ENCODE data around the gene SAP30BP. TPM values are rescaled to one million over a fixed set of nuclear protein-coding genes. Genes with fewer than 3 reads are reported as not detected.

SAP30BP gene
- total and polyA plus RNA-seq, 2 of the 13 experiments (the other 11 are each of a cell fraction or from before 2014, with no cell fraction given), result 67.7 to 99.4 TPM

DNA sequence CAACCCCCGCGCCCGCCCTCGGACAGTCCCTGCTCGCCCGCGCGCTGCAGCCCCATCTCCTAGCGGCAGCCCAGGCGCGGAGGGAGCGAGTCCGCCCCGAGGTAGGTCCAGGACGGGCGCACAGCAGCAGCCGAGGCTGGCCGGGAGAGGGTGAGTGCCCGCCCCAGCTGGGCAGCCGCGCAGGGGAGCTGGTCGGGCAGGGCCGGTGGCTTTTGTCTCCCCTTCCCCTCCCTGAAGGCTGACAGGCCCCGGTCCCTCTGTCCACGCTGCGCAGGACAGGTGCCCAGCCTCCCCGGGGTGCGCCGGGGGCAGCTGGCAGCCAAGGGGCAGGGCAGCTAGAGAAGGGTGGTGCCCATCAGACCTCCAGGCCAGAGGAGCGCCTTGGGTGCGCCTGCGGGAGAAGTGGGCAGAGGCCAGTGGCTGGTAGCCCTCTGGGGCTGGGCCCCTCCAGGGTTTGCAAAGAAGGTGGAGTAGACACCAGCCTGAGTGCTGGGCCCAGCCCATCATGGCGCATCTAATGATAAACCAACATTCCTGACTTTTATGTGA is 54.4 kb downstream of the SAP30BP start (continued):
- TF ChIP-seq TBX2 (CRISPR knock-in tag; IDR thresholded peaks at IDR 0.05; ENCODE audit: borderline replicate concordance), result peak; percentile 23; the same call in 1 of the 2 replicates
- no peak for TF ChIP-seq NPAS2 (CRISPR knock-in tag; IDR thresholded peaks at IDR 0.05; ENCODE audit: borderline replicate concordance)
- TF ChIP-seq PHF5A (CRISPR knock-in tag; IDR thresholded peaks at IDR 0.05; ENCODE audit: low read depth, unreplicated experiment), result no peak
- 0 out of 2 replicates have a peak, but pooled peaks have one; percentile 16 for TF ChIP-seq AHR (CRISPR knock-in tag; IDR thresholded peaks at IDR 0.05)
- TF ChIP-seq, protein P1, sequence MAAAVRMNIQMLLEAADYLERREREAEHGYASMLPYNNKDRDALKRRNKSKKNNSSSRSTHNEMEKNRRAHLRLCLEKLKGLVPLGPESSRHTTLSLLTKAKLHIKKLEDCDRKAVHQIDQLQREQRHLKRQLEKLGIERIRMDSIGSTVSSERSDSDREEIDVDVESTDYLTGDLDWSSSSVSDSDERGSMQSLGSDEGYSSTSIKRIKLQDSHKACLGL (CRISPR knock-in tag; IDR thresholded peaks at IDR 0.05), result peak; percentile 16; the same call in 1 of the 2 replicates
- TF ChIP-seq ZNF788 (CRISPR knock-in tag; IDR thresholded peaks at IDR 0.05; ENCODE audit: borderline replicate concordance), result no peak
- TF ChIP-seq SMAD9 (CRISPR knock-in tag; IDR thresholded peaks at IDR 0.05), result no peak
- no peak for TF ChIP-seq MTA3 (CRISPR knock-in tag; IDR thresholded peaks at IDR 0.05)
- peak; percentile 1 for TF ChIP-seq HNRNPK (IDR thresholded peaks at IDR 0.05; ENCODE audit: low read depth, low read length, poor library complexity, severe bottlenecking)
- TF ChIP-seq DR1 (CRISPR knock-in tag; IDR thresholded peaks at IDR 0.05), result no peak
- peak; percentile 9; the same call in 1 of the 2 replicates for TF ChIP-seq KDM5B (CRISPR knock-in tag; IDR thresholded peaks at IDR 0.05; ENCODE audit: borderline replicate concordance)
- no peak for TF ChIP-seq ZNF558 (CRISPR knock-in tag; IDR thresholded peaks at IDR 0.05; ENCODE audit: borderline replicate concordance)
- no peak for TF ChIP-seq ZNF749 (CRISPR knock-in tag; IDR thresholded peaks at IDR 0.05; ENCODE audit: borderline replicate concordance)
- peak; percentile 9; the same call in 1 of the 2 replicates for TF ChIP-seq ZNF343 (CRISPR knock-in tag; IDR thresholded peaks at IDR 0.05)
- no peak for TF ChIP-seq ZNF180 (CRISPR knock-in tag; IDR thresholded peaks at IDR 0.05; ENCODE audit: borderline replicate concordance, low read depth)
- TF ChIP-seq, protein P2, sequence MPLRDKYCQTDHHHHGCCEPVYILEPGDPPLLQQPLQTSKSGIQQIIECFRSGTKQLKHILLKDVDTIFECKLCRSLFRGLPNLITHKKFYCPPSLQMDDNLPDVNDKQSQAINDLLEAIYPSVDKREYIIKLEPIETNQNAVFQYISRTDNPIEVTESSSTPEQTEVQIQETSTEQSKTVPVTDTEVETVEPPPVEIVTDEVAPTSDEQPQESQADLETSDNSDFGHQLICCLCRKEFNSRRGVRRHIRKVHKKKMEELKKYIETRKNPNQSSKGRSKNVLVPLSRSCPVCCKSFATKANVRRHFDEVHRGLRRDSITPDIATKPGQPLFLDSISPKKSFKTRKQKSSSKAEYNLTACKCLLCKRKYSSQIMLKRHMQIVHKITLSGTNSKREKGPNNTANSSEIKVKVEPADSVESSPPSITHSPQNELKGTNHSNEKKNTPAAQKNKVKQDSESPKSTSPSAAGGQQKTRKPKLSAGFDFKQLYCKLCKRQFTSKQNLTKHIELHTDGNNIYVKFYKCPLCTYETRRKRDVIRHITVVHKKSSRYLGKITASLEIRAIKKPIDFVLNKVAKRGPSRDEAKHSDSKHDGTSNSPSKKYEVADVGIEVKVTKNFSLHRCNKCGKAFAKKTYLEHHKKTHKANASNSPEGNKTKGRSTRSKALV (CRISPR knock-in tag; IDR thresholded peaks at IDR 0.05), result 0 out of 2 replicates have a peak, but pooled peaks have one; percentile 22
- no peak for TF ChIP-seq ZNF672 (CRISPR knock-in tag; IDR thresholded peaks at IDR 0.05)
- no peak for TF ChIP-seq SYNCRIP (IDR thresholded peaks at IDR 0.05; ENCODE audit: insufficient read depth, low read depth, low read length)
- no peak for TF ChIP-seq REL (CRISPR knock-in tag; conservative IDR thresholded peaks at IDR 0.05)
- peak; percentile 5; the same call in 1 of the 2 replicates for TF ChIP-seq PHF8 (CRISPR knock-in tag; IDR thresholded peaks at IDR 0.05)
- TF ChIP-seq, protein P3, sequence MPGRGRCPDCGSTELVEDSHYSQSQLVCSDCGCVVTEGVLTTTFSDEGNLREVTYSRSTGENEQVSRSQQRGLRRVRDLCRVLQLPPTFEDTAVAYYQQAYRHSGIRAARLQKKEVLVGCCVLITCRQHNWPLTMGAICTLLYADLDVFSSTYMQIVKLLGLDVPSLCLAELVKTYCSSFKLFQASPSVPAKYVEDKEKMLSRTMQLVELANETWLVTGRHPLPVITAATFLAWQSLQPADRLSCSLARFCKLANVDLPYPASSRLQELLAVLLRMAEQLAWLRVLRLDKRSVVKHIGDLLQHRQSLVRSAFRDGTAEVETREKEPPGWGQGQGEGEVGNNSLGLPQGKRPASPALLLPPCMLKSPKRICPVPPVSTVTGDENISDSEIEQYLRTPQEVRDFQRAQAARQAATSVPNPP (CRISPR knock-in tag; IDR thresholded peaks at IDR 0.05), result no peak
- TF ChIP-seq NCOR1 (IDR thresholded peaks at IDR 0.05; ENCODE audit: borderline replicate concordance, low read length), result no peak
- no peak for TF ChIP-seq ZNF24 (IDR thresholded peaks at IDR 0.05)
- TF ChIP-seq ZNF616 (CRISPR knock-in tag; IDR thresholded peaks at IDR 0.05; ENCODE audit: low read depth), result no peak
- TF ChIP-seq ESRRA (CRISPR knock-in tag; IDR thresholded peaks at IDR 0.05; ENCODE audit: low read depth), result 0 out of 2 replicates have a peak, but pooled peaks have one; percentile 31
